Neural cell (in vitro differentiated cells): ENCODE data around the gene C11orf71.

ENCODE experiments used
- CTCF ChIP-seq: fragments of 450-650 bp; IDR thresholded peaks from 2 replicates; pipeline ENCODE4 v1.5.1; 2014; ENCODE audit warnings: antibody characterized with exemption, mild to moderate bottlenecking, moderate library complexity; ENCODE audit not compliant: poor library complexity, severe bottlenecking
- EP300 ChIP-seq: fragments of 450-650 bp; conservative IDR thresholded peaks from 2 replicates; pipeline ENCODE4 v1.6.1; 2014; ENCODE audit warnings: antibody characterized with exemption, mild to moderate bottlenecking, moderate library complexity; ENCODE audit not compliant: poor library complexity, severe bottlenecking

GRCh38 chr11:114366331-114367243 is 33.7 kb downstream of the C11orf71 start:
- TF ChIP-seq EP300 (peak; percentile 30), CTCF (no peak)
